Parathyroid adenoma (tissue), 2 donors: ENCODE results near the gene TIMM22.
"Not testable (repeated sequence)": the region's sequence is repeated elsewhere in the genome, so short reads cannot be mapped to it uniquely, and the experiment has no call there.

ENCODE experiments used
- H2AFZ ChIP-seq: fragments of 300-600 bp; sonication (generic); one replicate; pipeline ENCODE4 v1.7.0; 2017; ENCODE audit warnings: antibody characterized with exemption, mild to moderate bottlenecking
- H3K27ac ChIP-seq: fragments of 300-600 bp; sonication (generic); one replicate; pipeline ENCODE4 v1.7.0; 2017
- H3K27me3 ChIP-seq: fragments of 300-600 bp; sonication (generic); one replicate; pipeline ENCODE4 v1.7.0; 2017; ENCODE audit warnings: low read length; ENCODE audit not compliant: control insufficient read depth, insufficient read depth
- H3K36me3 ChIP-seq: fragments of 300-600 bp; sonication (generic); one replicate; pipeline ENCODE4 v1.7.0; 2017; ENCODE audit warnings: low read length; ENCODE audit not compliant: control insufficient read depth, insufficient read depth
- H3K4me1 ChIP-seq: fragments of 300-600 bp; sonication (generic); one replicate; pipeline ENCODE4 v1.7.0; 2017; ENCODE audit warnings: control low read depth
- H3K4me2 ChIP-seq: fragments of 300-600 bp; sonication (generic); one replicate; pipeline ENCODE4 v1.7.0; 2017; ENCODE audit warnings: low read length
- H3K4me3 ChIP-seq: fragments of 300-600 bp; sonication (generic); one replicate; pipeline ENCODE4 v1.7.0; 2017; ENCODE audit warnings: low read depth, low read length
- H3K79me2 ChIP-seq: fragments of 300-600 bp; sonication (generic); one replicate; pipeline ENCODE4 v1.7.0; 2017; ENCODE audit warnings: control low read depth
- H3K9ac ChIP-seq: fragments of 300-600 bp; sonication (generic); one replicate; pipeline ENCODE4 v1.7.0; 2017; ENCODE audit warnings: mild to moderate bottlenecking
- H3K9me3 ChIP-seq: fragments of 300-600 bp; sonication (generic); one replicate; pipeline ENCODE4 v1.7.0; 2017; ENCODE audit warnings: low read length; ENCODE audit not compliant: control insufficient read depth
- CTCF ChIP-seq: fragments of 300-600 bp; sonication (generic); IDR thresholded peaks from one replicate; pipeline ENCODE4 v1.7.0; 2017; ENCODE audit warnings: antibody characterized with exemption, mild to moderate bottlenecking
- donor health status: primary hyperparathyroidism.

Gene TIMM22

GRCh38 chr17:970364-970763 lies 26.6 kb upstream of the TIMM22 start:
- Histone ChIP-seq H3K4me2 (no peak overlapping the region), H3K79me2 (peaks cover 2% of the 10 kb centered on the region), H3K4me1 (no peaks in the 10 kb centered on the region), H3K27ac (no peak overlapping the region), H3K9ac (no peak overlapping the region), H2AFZ (no peak overlapping the region), H3K9me3 (no peaks in the 10 kb centered on the region), H3K36me3 (no peaks in the 10 kb centered on the region), H3K4me3 (no peak overlapping the region), H3K27me3 (no peaks in the 10 kb centered on the region)
- TF ChIP-seq CTCF = no peak

- H3K9ac ChIP-seq, H3K36me3 ChIP-seq, H3K9me3 ChIP-seq, H3K79me2 ChIP-seq, H3K4me3 ChIP-seq, H3K4me2 ChIP-seq, H3K27ac ChIP-seq, H3K4me1 ChIP-seq, H2AFZ ChIP-seq, H3K27me3 ChIP-seq: not testable (repeated sequence)
These were observed 25.1 kb upstream of the TIMM22 start for GRCh38 chr17:971861-972260.

GRCh38 chr17:973053-973452 lies 23.9 kb upstream of the TIMM22 start:
- Histone ChIP-seq H3K4me2 (no peak overlapping the region), H3K79me2 (no peaks in the 10 kb centered on the region), H3K4me3 (no peak overlapping the region), H3K9me3 (no peaks in the 10 kb centered on the region), H3K27me3 (no peaks in the 10 kb centered on the region), H2AFZ (no peak overlapping the region), H3K36me3 (no peaks in the 10 kb centered on the region), H3K9ac (no peak overlapping the region), H3K4me1 (no peaks in the 10 kb centered on the region), H3K27ac (no peak overlapping the region)
- TF ChIP-seq CTCF = no peak

- not testable (repeated sequence) for H3K4me1 ChIP-seq, H3K36me3 ChIP-seq, H3K27me3 ChIP-seq, H3K9ac ChIP-seq, H3K79me2 ChIP-seq, H3K4me2 ChIP-seq, H3K4me3 ChIP-seq, H3K27ac ChIP-seq, H3K9me3 ChIP-seq, H2AFZ ChIP-seq
These were observed 22.2 kb upstream of the TIMM22 start for GRCh38 chr17:974778-975177.

- H3K4me3 ChIP-seq = no peak overlapping the region
- no peaks in the 10 kb centered on the region for H3K27me3 ChIP-seq
- H3K4me2 ChIP-seq = no peak overlapping the region
- no peak for TF ChIP-seq CTCF
- H3K4me1 ChIP-seq = no peaks in the 10 kb centered on the region
- H3K9me3 ChIP-seq = no peaks in the 10 kb centered on the region
- no peak overlapping the region for H2AFZ ChIP-seq
- no peaks in the 10 kb centered on the region for H3K79me2 ChIP-seq
- H3K27ac ChIP-seq = no peak overlapping the region
- H3K36me3 ChIP-seq = no peaks in the 10 kb centered on the region
- H3K9ac ChIP-seq = no peak overlapping the region
These were observed 21.5 kb upstream of the TIMM22 start for GRCh38 chr17:975371-975915.

GRCh38 chr17:976312-976711 lies 20.6 kb upstream of the TIMM22 start:
- no peaks in the 10 kb centered on the region for H3K27me3 ChIP-seq
- H3K9me3 ChIP-seq = no peaks in the 10 kb centered on the region
- no peak overlapping the region for H3K27ac ChIP-seq
- H3K79me2 ChIP-seq = no peaks in the 10 kb centered on the region
- H2AFZ ChIP-seq = no peak overlapping the region
- no peaks in the 10 kb centered on the region for H3K4me1 ChIP-seq
- no peak overlapping the region for H3K4me2 ChIP-seq
- H3K9ac ChIP-seq = no peak overlapping the region
- H3K4me3 ChIP-seq = no peak overlapping the region
- no peak for TF ChIP-seq CTCF
- no peaks in the 10 kb centered on the region for H3K36me3 ChIP-seq
